HCT116 (cell line): ENCODE measurements around the gene KLF2. TPM values are rescaled to one million over a fixed set of nuclear protein-coding genes. Genes with fewer than 3 reads are reported as not detected.

Experiments used
- ATAC-seq: fragments of 200-7000 bp; cut with Tn5 transposase; 2 replicates; pipeline ENCODE4 v1.9.1; 2020; ENCODE audit warnings: mild to moderate bottlenecking, moderate library complexity
- BruUV-seq: library from RNA; stranded (reverse); fragments of 400-500 nt; replicated peaks from 2 replicates; lab custom pipeline; 2021; lab: Mats Ljungman, UMichigan
- CTCF ChIA-PET: fragments of 300-600 bp; sonication (Branson Sonifier 250); formaldehyde crosslinking; loops from one replicate; lab custom pipeline; 2021; ENCODE audit warnings: antibody characterized with exemption; lab: Charles Lee
- POLR2A ChIA-PET: fragments of 300-600, 350-600 bp; sonication (Branson Sonifier 250); formaldehyde crosslinking; loops from one replicate; lab custom pipeline; 2021; ENCODE audit warnings: antibody characterized with exemption; lab: Charles Lee
- RAD21 ChIA-PET, 2 experiments: fragments of 300-600 bp; sonication (Branson Sonifier 250); formaldehyde crosslinking; loops; one replicate each; lab custom pipeline; 2023; ENCODE audit warnings: low total read pairs in 2 of 2; ENCODE audit not compliant: uncharacterized antibody in 2 of 2, unreplicated experiment in 2 of 2, low non-redundant PET in 1 of 2; lab: Charles Lee
- DNase-seq: peaks from one replicate; pipeline ENCODE4 v3.0.0-alpha.2; 2010; ENCODE audit warnings: low read depth, low spot score
- H2AFZ ChIP-seq: fragments of 200-600 bp; shearing (Covaris generic), sonication (generic); 2 replicates; pipeline ENCODE4 v1.6.1; 2017; ENCODE audit warnings: low read depth, mixed run types, mixed read lengths, antibody characterized with exemption, low read length; ENCODE audit not compliant: poor library complexity, severe bottlenecking
- H3K27ac ChIP-seq: 2 replicates; pipeline ENCODE4 v1.5.1; 2012; ENCODE audit warnings: low read depth, low read length
- H3K27me3 ChIP-seq: fragments of 200-600 bp; sonication (generic); 2 replicates; pipeline ENCODE4 v1.6.1; 2016; ENCODE audit warnings: mixed run types, low read length, mixed read lengths; ENCODE audit not compliant: insufficient read depth
- H3K36me3 ChIP-seq, 2 experiments: fragments of 200-500 bp in 1 of 2; fragments of 200-600 bp in 1 of 2; sonication (Bioruptor generic) in 1 of 2; sonication (generic) in 1 of 2; 2 replicates each; pipeline versions ENCODE4 v1.5.1 to v1.6.1; 2014 to 2016; ENCODE audit warnings: low read length in 2 of 2, inconsistent platforms in 1 of 2, mixed read lengths in 1 of 2, mixed run types in 1 of 2; ENCODE audit not compliant: insufficient read depth in 2 of 2, control insufficient read depth in 1 of 2
- H3K4me1 ChIP-seq, 2 experiments: fragments of 200-600 bp in 1 of 2; sonication (generic) in 1 of 2; 2 replicates each; pipeline versions ENCODE4 v1.5.1 to v1.6.1; 2012 to 2017; ENCODE audit warnings: low read length in 2 of 2, inconsistent platforms in 1 of 2, mild to moderate bottlenecking in 1 of 2, mixed read lengths in 1 of 2, mixed run types in 1 of 2, moderate library complexity in 1 of 2; ENCODE audit not compliant: insufficient read depth in 2 of 2, control insufficient read depth in 1 of 2
- H3K4me2 ChIP-seq: fragments of 200-600 bp; sonication (generic); 2 replicates; pipeline ENCODE4 v1.6.1; 2017; ENCODE audit warnings: mixed run types, low read length, mixed read lengths
- H3K4me3 ChIP-seq, 2 experiments: fragments of 200-600 bp in 1 of 2; sonication (generic) in 1 of 2; replicated peaks in 1 of 2; 2 replicates each; pipeline ENCODE4 v1.5.1; 2011 to 2016; ENCODE audit warnings: low read length in 2 of 2, control low read depth in 1 of 2, low read depth in 1 of 2, mild to moderate bottlenecking in 1 of 2, mixed read lengths in 1 of 2, mixed run types in 1 of 2
- H3K79me2 ChIP-seq: fragments of 200-600 bp; sonication (generic); 2 replicates; pipeline ENCODE4 v1.6.1; 2017; ENCODE audit warnings: mild to moderate bottlenecking, mixed run types, low read length, moderate library complexity, mixed read lengths; ENCODE audit not compliant: insufficient read depth
- H3K9ac ChIP-seq: fragments of 200-600 bp; sonication (generic); 2 replicates; pipeline ENCODE4 v1.6.1; 2016; ENCODE audit warnings: low read length, mixed read lengths
- H3K9me2 ChIP-seq: fragments of 200-600 bp; sonication (generic), shearing (Covaris generic); 2 replicates; pipeline ENCODE4 v1.6.1; 2017; ENCODE audit warnings: mixed run types, mild to moderate bottlenecking, moderate library complexity; ENCODE audit not compliant: insufficient read depth
- H3K9me3 ChIP-seq, 2 experiments: fragments of 200-500 bp in 1 of 2; fragments of 200-600 bp in 1 of 2; sonication (Bioruptor generic) in 1 of 2; sonication (generic) in 1 of 2; 2 replicates each; pipeline ENCODE4 v1.6.1; 2014 to 2017; ENCODE audit warnings: low read length in 2 of 2, mixed read lengths in 2 of 2, inconsistent platforms in 1 of 2, low read depth in 1 of 2, mild to moderate bottlenecking in 1 of 2, mixed run types in 1 of 2, moderate library complexity in 1 of 2; ENCODE audit not compliant: control insufficient read depth in 1 of 2, insufficient read depth in 1 of 2
- H4K20me1 ChIP-seq: fragments of 200-600 bp; sonication (generic), shearing (Covaris generic); 2 replicates; pipeline ENCODE4 v1.6.1; 2017; ENCODE audit warnings: mixed run types, mild to moderate bottlenecking, moderate library complexity; ENCODE audit not compliant: insufficient read depth
- CBX3 ChIP-seq: IDR thresholded peaks from 2 replicates; pipeline ENCODE4 v1.6.1; 2012; ENCODE audit warnings: low read depth
- CEBPB ChIP-seq: IDR thresholded peaks from 2 replicates; pipeline ENCODE4 v1.6.1; 2012; ENCODE audit warnings: low read depth
- EGR1 ChIP-seq: IDR thresholded peaks from 2 replicates; pipeline ENCODE4 v1.6.1; 2012; ENCODE audit warnings: low read depth
- ELF1 ChIP-seq: IDR thresholded peaks from 2 replicates; pipeline ENCODE4 v1.6.1; 2012; ENCODE audit warnings: low read depth, borderline replicate concordance
- EZH2 ChIP-seq: fragments of 200-600 bp; sonication (generic); IDR thresholded peaks from 2 replicates; pipeline ENCODE4 v1.6.1; 2017; ENCODE audit warnings: antibody characterized with exemption, mixed run types
- EZH2phosphoT487 ChIP-seq: fragments of 200-600 bp; IDR thresholded peaks from 2 replicates; pipeline ENCODE4 v1.6.1; 2018; ENCODE audit warnings: antibody characterized with exemption, borderline replicate concordance
- FOSL1 ChIP-seq: IDR thresholded peaks from 2 replicates; pipeline ENCODE4 v1.6.1; 2012; ENCODE audit warnings: low read depth
- JUND ChIP-seq: IDR thresholded peaks from 2 replicates; pipeline ENCODE4 v1.6.1; 2012
- POLR2A ChIP-seq: IDR thresholded peaks from 2 replicates; pipeline ENCODE4 v1.7.0; 2011; ENCODE audit warnings: borderline replicate concordance; ENCODE audit not compliant: insufficient read depth, insufficient read length; ENCODE audit errors: extremely low read depth
- POLR2AphosphoS5 ChIP-seq: IDR thresholded peaks from 2 replicates; pipeline ENCODE4 v1.6.1; 2011; ENCODE audit warnings: mild to moderate bottlenecking, low read depth, low read length, moderate library complexity
- RAD21 ChIP-seq: IDR thresholded peaks from 2 replicates; pipeline ENCODE4 v1.6.1; 2012; ENCODE audit warnings: low read depth, mild to moderate bottlenecking
- SIN3A ChIP-seq: IDR thresholded peaks from 2 replicates; pipeline ENCODE4 v1.6.1; 2012; ENCODE audit warnings: low read depth
- SP1 ChIP-seq: IDR thresholded peaks from 2 replicates; pipeline ENCODE4 v1.6.1; 2012; ENCODE audit warnings: low read depth
- SRF ChIP-seq: IDR thresholded peaks from 2 replicates; pipeline ENCODE4 v1.6.1; 2012; ENCODE audit warnings: low read depth
- TCF7L2 ChIP-seq: IDR thresholded peaks from 2 replicates; pipeline ENCODE4 v1.7.0; 2011; ENCODE audit warnings: borderline replicate concordance, inconsistent platforms; ENCODE audit not compliant: insufficient read depth, insufficient read length; ENCODE audit errors: extremely low read depth
- YY1 ChIP-seq: IDR thresholded peaks from 2 replicates; pipeline ENCODE4 v1.6.1; 2011; ENCODE audit warnings: low read length, low read depth, moderate library complexity, mild to moderate bottlenecking; ENCODE audit not compliant: insufficient replicate concordance; ENCODE audit errors: extremely low read depth
- ZBTB33 ChIP-seq: IDR thresholded peaks from 2 replicates; pipeline ENCODE4 v1.6.1; 2011; ENCODE audit warnings: mild to moderate bottlenecking, low read length, moderate library complexity; ENCODE audit not compliant: insufficient replicate concordance; ENCODE audit errors: extremely low read depth
- ZFX ChIP-seq: fragments of 450-650 bp; IDR thresholded peaks from 2 replicates; pipeline ENCODE4 v1.6.1; 2017
- ZNF274 ChIP-seq: fragments of 200-500 bp; sonication (Bioruptor generic); IDR thresholded peaks from 2 replicates; pipeline ENCODE4 v1.6.1; 2014; ENCODE audit warnings: mild to moderate bottlenecking, low read depth, low read length, inconsistent platforms
- intact Hi-C: fragments of 100-400 bp; cut with micrococcal nuclease; formaldehyde crosslinking; loops from 2 replicates; pipeline ENCODE4 v1.10.0; 2022
- total RNA-seq: library from RNA; stranded (reverse); gene quantifications from one replicate; pipeline ENCODE4 v1.2.1, GENCODE V29; 2021; ENCODE audit not compliant: unreplicated experiment
- TF ChIP-seq, protein P1 (sequence below): IDR thresholded peaks from 2 replicates; pipeline ENCODE4 v1.6.1; 2012
- TF ChIP-seq, protein P2 (sequence below), 3 experiments: fragments of 200-600 bp in 1 of 3; sonication (generic) in 1 of 3; IDR thresholded peaks in 2 of 3; conservative IDR thresholded peaks in 1 of 3; 2 replicates each; pipeline ENCODE4 v1.5.1; 2012 to 2017; ENCODE audit warnings: low read depth in 2 of 3, low read length in 2 of 3, antibody characterized with exemption in 1 of 3, borderline replicate concordance in 1 of 3, control low read depth in 1 of 3, mild to moderate bottlenecking in 1 of 3, mixed read lengths in 1 of 3, mixed run types in 1 of 3, moderate library complexity in 1 of 3; ENCODE audit not compliant: insufficient read depth in 1 of 3
- TF ChIP-seq, protein P3 (sequence below): IDR thresholded peaks from 2 replicates; pipeline ENCODE4 v1.6.1; 2012

The KLF2 gene
- total RNA-seq, 1 experiment from 2014 or later, result 39.4 TPM

- DNase-seq (no peak), ATAC-seq (peak; percentile 53)
- Histone ChIP-seq H2AFZ (no peak overlapping the region), H3K4me3 (peak overlapping the region; percentile 59 to 79), H4K20me1 (0 out of 2 replicates have a peak, but pooled peaks cover 8% of the 10 kb centered on the region), H3K9me2 (no peaks in the 10 kb centered on the region), H3K4me1 (peaks cover 11 to 23% of the 10 kb centered on the region in 2 experiments), H3K4me2 (peak overlapping the region; percentile 96), H3K9ac (peak overlapping the region; percentile 87), H3K79me2 (peaks cover 23% of the 10 kb centered on the region), H3K9me3 (no peaks in the 10 kb centered on the region), H3K27ac (peak overlapping the region; percentile 79), H3K27me3 (no peaks in the 10 kb centered on the region), H3K36me3 (peaks cover 5 to 11% of the 10 kb centered on the region in 2 experiments; a peak in 2 of 4 replicates)
- BruUV-seq, result no TSS peak
- RAD21 ChIA-PET, result no interaction called here
- CTCF ChIA-PET, result interaction anchor here (1.0 kb wide), 1 partner anchor 14 kb away, joined by 4 read pairs; no protein-coding TSS in a partner anchor
- intact Hi-C loops, result loop anchor here (5.0 kb wide), 1 partner anchor 78 kb away; no protein-coding TSS in a partner anchor
- POLR2A ChIA-PET, result interaction anchor here (1.0 to 1.8 kb wide), 12 partner anchors 9 to 78 kb away, joined by 3 to 42 read pairs (median 8); no protein-coding TSS in a partner anchor
- TF ChIP-seq ZBTB33 (no peak), CBX3 (no peak; the same call in 1 of the 2 replicates), ZFX (no peak; the same call in 1 of the 2 replicates), POLR2A (no peak), FOSL1 (no peak), ELF1 (no peak), YY1 (no peak), JUND (no peak), CEBPB (no peak), EZH2phosphoT487 (no peak), SRF (no peak), EZH2 (no peak), ZNF274 (no peak), EGR1 (peak; percentile 59), SP1 (no peak), RAD21 (peak; percentile 13; the same call in 1 of the 2 replicates), TCF7L2 (no peak), SIN3A (no peak; the same call in 1 of the 2 replicates), POLR2AphosphoS5 (no peak)
- TF ChIP-seq, protein P1, sequence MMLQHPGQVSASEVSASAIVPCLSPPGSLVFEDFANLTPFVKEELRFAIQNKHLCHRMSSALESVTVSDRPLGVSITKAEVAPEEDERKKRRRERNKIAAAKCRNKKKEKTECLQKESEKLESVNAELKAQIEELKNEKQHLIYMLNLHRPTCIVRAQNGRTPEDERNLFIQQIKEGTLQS, result no peak
- TF ChIP-seq, protein P2, sequence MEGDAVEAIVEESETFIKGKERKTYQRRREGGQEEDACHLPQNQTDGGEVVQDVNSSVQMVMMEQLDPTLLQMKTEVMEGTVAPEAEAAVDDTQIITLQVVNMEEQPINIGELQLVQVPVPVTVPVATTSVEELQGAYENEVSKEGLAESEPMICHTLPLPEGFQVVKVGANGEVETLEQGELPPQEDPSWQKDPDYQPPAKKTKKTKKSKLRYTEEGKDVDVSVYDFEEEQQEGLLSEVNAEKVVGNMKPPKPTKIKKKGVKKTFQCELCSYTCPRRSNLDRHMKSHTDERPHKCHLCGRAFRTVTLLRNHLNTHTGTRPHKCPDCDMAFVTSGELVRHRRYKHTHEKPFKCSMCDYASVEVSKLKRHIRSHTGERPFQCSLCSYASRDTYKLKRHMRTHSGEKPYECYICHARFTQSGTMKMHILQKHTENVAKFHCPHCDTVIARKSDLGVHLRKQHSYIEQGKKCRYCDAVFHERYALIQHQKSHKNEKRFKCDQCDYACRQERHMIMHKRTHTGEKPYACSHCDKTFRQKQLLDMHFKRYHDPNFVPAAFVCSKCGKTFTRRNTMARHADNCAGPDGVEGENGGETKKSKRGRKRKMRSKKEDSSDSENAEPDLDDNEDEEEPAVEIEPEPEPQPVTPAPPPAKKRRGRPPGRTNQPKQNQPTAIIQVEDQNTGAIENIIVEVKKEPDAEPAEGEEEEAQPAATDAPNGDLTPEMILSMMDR (IDR thresholded peaks at IDR 0.05 in 2 of 3, conservative IDR thresholded peaks at IDR 0.05 in 1 of 3; ENCODE audit: borderline replicate concordance in 1 of 3, insufficient read depth in 1 of 3, low read depth in 2 of 3, low read length in 2 of 3), result peak in 1 of 3 experiments; percentile 14; a peak in 1 of 6 replicates
- TF ChIP-seq, protein P3, sequence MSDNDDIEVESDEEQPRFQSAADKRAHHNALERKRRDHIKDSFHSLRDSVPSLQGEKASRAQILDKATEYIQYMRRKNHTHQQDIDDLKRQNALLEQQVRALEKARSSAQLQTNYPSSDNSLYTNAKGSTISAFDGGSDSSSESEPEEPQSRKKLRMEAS, result peak; percentile 43; the same call in 1 of the 2 replicates
Observed at GRCh38 chr19:16325161-16325527, 518 bp downstream of the KLF2 start.
